A204.1 (cell line): ENCODE data around the gene ATRN.
"Not testable (repeated sequence)": the region's sequence is repeated elsewhere in the genome, so short reads cannot be mapped to it uniquely, and the experiment has no call there.

ENCODE experiments used
- FAIRE-seq: peaks from 2 replicates; lab custom pipeline; 2012; peaks lifted over from hg19 to GRCh38; lab: Jason Lieb, UNC

The ATRN gene

DNA sequence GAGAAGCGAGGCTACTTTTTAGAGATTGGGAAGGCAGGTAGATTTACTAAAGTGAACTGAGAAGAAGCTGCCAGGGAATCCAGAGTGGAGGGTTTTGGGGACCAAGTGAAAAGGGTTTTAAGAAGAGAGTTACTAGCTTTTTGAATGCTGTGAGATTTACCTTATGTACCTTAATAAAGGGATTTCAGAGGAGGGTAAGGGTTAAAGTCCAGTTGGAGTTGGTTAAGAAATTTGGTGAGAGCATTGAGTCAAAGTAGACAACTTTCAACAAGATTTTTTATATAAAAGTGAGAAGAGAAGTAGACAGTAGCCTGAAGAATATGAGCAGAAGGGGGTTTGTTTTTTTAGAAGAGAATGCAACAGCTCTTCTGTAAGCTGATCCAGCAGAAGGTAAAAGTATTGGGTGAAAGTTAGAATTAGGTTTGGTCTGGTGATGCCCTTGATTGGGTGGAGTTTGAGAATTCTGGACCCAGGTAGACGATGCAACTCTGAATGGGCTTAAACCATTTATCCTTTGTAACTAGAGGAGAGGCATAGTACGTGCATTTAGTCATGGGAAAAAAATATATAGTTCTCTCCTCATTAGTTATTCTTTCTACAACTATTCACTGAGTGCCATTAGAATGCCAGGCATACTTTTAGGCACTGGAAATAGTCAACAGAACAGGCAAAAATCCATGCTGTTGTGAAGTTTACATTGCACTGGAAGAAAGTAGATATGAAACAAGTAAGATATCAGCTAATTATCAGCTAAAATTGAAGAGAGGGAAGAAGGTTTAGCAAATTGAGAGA lies 44.8 kb downstream of the ATRN start:
- FAIRE-seq: no peak

DNA sequence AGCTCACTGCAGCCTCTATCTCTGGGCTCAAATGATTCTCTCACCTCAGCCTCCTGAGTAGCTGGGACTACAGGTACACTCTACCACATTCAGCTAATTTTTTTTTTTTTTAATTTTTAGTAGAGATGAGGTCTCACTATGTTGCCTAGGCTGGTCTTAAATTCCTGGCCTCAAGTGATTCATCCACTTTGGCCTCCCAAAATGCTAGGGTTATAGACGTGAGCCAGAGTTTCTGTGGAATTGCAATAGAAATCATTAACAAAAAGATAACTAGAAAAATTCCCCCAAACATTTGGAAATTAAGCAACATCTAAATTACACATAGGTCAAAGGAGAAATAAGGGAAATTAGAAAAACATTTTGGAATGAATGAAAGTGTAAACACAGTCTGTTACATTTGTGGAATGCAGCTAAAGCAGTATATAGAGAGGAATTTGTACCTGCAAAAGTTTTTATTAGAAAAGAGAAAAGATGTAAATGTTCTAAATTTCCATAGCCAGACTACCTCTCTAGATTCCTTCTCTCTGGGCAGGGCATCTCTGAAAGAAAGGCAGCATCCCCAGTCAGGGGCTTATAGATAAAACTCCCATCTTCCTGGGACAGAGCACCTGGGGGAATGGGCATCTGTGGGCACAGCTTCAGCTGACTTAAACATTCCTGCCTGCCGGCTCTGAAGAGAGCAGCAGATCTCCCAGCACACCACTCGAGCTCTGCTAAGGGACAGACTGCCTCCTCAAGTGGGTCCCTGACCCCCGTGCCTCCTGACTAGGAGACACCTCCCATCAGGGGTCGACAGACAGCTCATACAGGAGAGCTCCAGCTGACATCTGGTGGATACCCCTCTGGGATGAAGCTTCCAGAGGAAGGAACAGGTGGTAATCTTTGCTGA lies 51.3 kb downstream of the ATRN start:
- no peak for FAIRE-seq

DNA sequence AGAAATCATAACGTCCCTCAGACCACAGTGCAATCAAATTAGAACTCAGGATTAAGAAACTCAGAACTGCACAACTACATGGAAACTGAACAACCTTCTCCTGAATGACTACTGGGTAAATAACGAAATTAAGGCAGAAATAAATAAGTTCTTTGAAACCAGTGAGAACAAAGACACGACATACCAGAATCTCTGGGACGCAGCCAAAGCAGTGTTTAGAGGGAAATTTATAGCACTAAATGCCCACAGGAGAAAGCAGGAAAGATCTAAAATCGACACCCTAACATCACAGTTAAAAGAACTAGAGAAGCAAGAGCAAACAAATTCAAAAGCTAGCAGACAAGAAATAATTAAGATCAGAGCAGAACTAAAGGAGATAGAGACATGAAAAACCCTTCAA lies 53.9 kb downstream of the ATRN start:
- FAIRE-seq: not testable (repeated sequence)

DNA sequence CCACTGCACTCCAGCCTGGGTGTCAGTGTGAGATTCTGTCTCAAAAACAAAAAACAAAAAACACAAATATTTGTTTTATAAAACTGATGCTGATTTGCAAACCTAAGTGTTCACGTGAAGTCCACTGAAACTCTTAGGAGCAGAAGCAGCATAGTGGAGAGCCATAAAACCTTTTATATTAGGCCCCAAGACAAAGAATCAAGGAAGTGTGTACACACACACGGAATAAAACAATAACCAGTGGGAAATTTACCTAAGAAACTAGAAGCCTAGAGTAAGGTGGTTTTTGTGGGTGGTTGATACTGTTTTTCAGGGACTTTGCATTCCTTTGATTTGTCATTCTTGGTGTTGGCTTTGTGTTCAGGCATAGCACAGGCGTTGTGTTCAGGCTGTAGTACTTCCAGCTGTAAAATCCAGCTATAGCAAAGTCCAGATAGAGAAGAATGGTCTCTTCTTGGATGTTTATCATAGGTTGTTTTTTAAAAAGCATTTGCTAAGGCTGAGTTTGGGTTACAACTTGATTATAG lies 61.3 kb downstream of the ATRN start:
- FAIRE-seq: no peak

DNA sequence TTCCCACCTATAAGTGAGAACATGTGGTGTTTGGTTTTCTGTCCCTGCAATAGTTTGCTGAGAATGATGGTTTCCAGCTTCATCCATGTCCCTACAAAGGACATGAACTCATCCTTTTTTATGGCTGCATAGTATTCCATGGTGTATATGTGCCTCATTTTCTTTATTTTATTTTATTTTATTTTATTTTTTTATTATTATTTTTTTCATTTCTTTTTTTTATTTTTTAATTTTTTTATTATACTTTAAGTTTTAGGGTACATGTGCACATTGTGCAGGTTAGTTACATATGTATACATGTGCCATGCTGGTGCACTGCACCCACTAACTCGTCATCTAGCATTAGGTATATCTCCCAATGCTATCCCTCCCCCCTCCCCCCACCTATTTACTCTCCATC lies 66.9 kb downstream of the ATRN start:
- FAIRE-seq: not testable (repeated sequence)

DNA sequence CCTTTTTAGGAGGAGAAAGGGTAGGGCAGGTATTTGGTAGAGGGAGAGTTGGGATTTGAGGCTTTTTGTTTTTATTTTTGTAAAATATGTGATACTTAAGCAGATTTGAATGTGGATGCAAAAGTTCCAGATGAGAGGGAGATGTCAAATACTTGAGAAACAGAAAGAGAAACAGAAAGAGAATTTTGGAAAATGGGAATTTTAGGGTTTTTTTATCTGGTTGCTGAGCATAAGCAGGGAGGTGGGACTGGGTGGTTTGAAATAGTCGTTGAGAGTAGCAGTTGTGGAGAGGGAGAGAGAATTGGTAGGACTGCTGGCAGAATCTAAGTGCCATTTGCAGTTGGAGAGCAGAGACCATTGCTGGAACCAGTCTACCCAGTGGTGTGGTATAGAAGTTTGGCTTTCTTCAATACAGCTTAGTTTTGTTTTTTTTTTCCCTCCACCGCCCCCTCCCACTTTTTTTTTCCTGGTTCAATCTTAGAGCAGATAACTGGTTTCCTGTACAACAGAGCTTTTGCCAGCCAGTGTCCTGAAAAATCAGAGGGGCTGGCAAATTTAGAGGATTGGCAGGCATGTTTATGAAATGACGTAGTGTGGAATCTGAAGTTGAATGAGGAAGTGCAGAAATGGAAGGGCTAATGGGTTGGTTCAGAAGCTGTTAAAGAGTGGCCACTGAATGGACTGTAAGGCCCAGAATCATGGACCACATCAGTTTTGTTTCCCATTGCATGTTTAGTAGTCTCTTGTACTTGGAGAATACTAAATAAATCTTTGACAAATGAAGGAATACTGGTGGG lies 68.7 kb downstream of the ATRN start:
- no peak for FAIRE-seq

DNA sequence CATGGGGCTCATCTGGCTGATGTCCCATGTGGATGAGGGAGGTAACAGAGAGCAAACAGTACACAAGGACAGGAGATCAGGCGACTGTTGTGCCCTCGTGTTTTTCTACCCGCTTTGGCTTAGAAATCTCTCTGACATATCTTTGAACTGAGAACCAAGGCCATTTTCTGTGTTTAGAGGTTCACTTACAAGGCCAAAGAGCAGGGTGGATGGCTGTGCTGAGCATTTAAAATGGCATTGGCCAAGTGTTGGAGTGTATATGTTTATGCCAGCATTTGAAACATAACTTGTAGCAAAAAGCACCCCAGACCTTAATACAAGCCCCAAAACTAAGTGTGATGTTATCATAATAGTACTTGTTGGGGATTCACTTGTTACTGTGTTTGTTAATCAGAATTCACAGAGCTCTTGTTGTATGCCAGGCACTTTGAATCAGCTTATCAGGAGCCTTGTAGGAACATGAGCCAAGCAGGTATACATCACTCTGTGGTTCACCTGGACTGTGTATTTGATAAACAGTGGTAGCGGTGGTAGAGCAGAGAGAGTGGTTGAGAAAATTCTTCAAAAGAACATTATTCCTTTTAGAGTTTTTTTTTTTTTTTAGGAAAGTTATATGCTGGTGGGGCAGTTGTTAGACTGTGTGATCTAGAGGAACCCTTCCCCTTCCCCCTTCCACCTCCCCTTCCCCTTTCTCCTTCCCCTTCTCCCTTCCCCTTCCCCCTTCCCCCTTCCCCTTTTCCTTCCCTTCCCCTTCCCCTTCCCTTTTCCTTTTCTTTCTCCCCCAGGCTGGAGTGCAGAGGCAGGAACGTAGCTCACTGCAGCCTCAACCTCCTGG lies 71.3 kb downstream of the ATRN start:
- FAIRE-seq: no peak

DNA sequence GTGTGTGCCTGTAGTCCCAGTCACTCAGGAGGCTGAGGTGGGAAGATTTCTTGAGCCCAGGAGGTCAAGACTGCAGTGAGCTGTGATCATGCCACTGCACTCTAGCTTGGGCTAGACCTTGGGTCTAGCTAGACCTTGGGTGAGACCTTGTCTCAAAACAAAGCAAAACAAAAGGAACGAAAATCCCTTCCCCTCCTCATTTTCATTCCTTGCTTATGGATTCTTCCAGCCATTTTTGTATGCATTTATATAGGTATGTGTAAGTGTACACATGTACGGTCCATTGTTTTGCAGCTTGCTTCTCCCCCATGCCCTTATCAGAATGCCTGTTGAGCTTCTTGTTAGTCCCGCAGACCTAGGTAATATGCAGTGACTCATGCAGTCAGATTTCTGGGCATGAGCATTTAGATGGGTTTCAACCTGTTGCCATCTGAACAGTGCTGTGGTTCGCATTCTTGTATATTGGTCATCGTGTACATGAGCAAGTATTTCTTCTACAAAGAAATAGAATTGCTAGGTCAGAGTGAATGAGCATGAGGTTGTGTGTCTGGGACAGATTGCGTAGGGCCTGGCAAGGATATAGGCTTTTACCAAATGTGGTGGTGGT lies 73.2 kb downstream of the ATRN start:
- FAIRE-seq: no peak

DNA sequence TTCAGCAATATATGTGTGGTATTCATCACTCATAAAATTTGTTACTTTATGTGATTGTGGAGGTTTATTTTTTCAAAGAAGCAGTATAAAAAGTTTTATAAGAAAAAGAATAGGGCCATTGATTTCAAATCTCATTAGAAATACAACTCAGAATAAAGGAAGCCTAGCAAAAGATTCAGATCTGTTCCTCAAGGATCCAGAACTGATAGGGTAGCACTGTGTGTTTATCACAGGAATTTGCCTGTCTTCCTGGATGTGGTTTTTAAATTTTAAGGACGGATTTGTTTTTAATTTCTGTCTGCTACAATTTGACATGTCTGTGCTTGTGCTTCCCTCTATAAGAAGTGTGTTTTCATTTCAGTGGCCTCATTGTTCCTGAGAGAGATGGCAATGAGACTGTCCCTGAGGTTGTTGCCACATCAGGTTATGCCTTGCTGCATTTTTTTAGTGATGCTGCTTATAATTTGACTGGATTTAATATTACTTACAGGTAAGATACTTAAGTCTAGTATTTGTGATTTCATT lies 74.6 kb downstream of the ATRN start:
- no peak for FAIRE-seq

- FAIRE-seq: no peak
These were observed 77.1 kb downstream of the ATRN start for GRCh38 chr20:3547906-3548305.

DNA sequence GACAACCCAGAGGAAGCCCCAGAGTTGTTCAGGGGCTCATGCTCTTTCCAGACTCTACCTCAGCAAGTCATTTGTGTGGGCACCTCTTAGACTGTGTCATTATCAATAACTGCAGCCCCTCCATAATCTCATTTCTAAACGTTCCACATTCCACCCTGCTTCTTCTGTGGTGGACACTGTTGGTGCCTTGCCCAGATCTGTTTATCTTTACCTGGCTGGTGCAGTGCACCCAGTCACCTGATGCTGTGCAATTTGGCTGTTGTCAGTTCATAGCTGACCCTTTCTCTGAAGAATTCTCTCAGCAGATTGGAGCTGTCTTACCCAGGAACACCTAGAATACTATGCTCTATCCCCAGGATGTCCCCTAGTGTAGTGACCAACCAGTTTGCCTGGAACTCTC lies 80.0 kb downstream of the ATRN start:
- FAIRE-seq: no peak

GRCh38 chr20:3551681-3552434 lies 81.0 kb downstream of the ATRN start:
- FAIRE-seq: no peak

GRCh38 chr20:3553663-3554062 lies 82.8 kb downstream of the ATRN start:
- no peak for FAIRE-seq

DNA sequence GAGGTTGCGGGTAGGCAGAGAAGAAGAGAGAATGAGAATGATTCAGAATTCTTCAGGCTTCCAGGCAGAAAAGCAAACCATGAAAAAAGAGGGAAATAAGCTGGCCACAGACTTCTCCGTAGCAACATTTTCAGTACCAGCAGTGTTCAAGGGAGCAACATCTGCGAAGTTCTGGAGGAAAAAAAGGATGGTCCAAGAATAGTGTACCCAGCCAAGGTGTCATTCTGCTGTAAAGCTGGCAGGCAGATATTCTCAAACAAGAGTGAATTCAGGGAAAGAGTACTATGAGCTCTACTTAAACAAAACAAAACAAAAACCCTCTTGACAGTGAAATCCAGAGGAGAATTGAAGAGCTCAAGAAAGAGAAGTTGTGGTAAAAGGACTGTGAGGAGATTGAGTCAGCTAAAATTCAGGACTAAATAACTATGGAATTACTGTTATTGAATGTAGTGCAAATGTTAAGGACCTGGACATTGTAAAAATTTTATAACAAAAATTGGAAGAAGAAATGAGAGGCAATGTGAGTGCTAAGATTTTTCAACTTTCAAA lies 86.5 kb downstream of the ATRN start:
- FAIRE-seq: no peak

GRCh38 chr20:3559231-3559630 lies 88.4 kb downstream of the ATRN start:
- no peak for FAIRE-seq

- peak; percentile 39 for FAIRE-seq
These were observed 88.8 kb downstream of the ATRN start for GRCh38 chr20:3559637-3560036.

- FAIRE-seq: peak; percentile 11
These were observed 89.3 kb downstream of the ATRN start for GRCh38 chr20:3560162-3560561.

GRCh38 chr20:3560578-3560977 lies 89.8 kb downstream of the ATRN start:
- no peak for FAIRE-seq

DNA sequence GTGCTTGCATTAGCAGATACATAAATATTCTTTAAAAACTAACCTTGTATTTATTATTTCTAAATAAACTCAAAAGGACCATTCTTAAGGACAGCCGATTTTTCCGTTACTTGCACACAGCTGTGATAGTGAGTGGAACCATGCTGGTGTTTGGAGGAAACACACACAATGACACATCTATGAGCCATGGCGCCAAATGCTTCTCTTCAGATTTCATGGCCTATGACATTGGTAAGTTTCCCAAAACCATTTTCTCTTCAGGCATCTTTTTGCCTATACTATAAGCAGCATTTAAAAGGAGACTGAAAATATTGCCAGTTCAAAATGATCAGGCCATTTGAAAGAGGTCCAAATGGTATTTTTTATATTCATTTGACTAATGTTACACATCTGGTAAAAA lies 92.3 kb downstream of the ATRN start:
- FAIRE-seq: no peak
